GM12878 (cell line): ENCODE measurements around the gene IRS1. TPM values are rescaled to one million over a fixed set of nuclear protein-coding genes. Genes with fewer than 3 reads are reported as not detected.

Experiments used
- ATAC-seq: fragments of 200-7000 bp; cut with Tn5 transposase; 3 replicates; pipeline ENCODE4 v1.9.1; 2020; ENCODE audit warnings: mild to moderate bottlenecking, moderate library complexity
- BruUV-seq: library from RNA; stranded (reverse); fragments of 400-500 nt; replicated peaks from 2 replicates; lab custom pipeline; 2021; lab: Mats Ljungman, UMichigan
- CTCF ChIA-PET: fragments of 300-600 bp; sonication (Branson Sonifier 250); formaldehyde crosslinking; extraction: SDS; loops from one replicate; lab custom pipeline; 2021; ENCODE audit warnings: inconsistent platforms; lab: Yijun Ruan, JAX
- POLR2A ChIA-PET: fragments of 350-600 bp; formaldehyde crosslinking; extraction: SDS; loops from one replicate; lab custom pipeline; 2021; ENCODE audit warnings: inconsistent platforms; lab: Charles Lee
- RAD21 ChIA-PET: fragments of 300-600 bp; sonication (Branson Sonifier 250); formaldehyde crosslinking; loops from one replicate; lab custom pipeline; 2023; ENCODE audit warnings: antibody characterized with exemption; ENCODE audit not compliant: unreplicated experiment; lab: Charles Lee
- SMC1A ChIA-PET: fragments of 300-600 bp; sonication (Branson Sonifier 250); formaldehyde crosslinking; loops from one replicate; lab custom pipeline; 2023; ENCODE audit not compliant: unreplicated experiment, uncharacterized antibody; lab: Charles Lee
- DNase-seq: peaks from one replicate; pipeline ENCODE4 v3.0.0-alpha.2; 2011; ENCODE audit warnings: low read depth, low spot score
- FAIRE-seq: peaks from 3 replicates; lab custom pipeline; 2011; peaks lifted over from hg19 to GRCh38; lab: Jason Lieb, UNC
- H2AFZ ChIP-seq: 2 replicates; pipeline ENCODE4 v1.6.0; 2011; ENCODE audit warnings: low read depth, low read length, control low read depth; ENCODE audit not compliant: control insufficient read depth
- H3K27ac ChIP-seq: 2 replicates; pipeline ENCODE4 v1.5.1; 2011; ENCODE audit warnings: control low read depth; ENCODE audit not compliant: control insufficient read depth, insufficient read depth
- H3K27me3 ChIP-seq, 2 experiments: replicated peaks in 1 of 2; 2 replicates each; pipeline versions ENCODE4 v1.6.0 to v1.6.1; 2011; ENCODE audit warnings: low read length in 1 of 2; ENCODE audit not compliant: control insufficient read depth in 2 of 2, insufficient read depth in 2 of 2
- H3K36me3 ChIP-seq, 2 experiments: 2 replicates each; pipeline ENCODE4 v1.5.1; 2011; ENCODE audit warnings: low read length in 1 of 2; ENCODE audit not compliant: control insufficient read depth in 2 of 2, insufficient read depth in 2 of 2
- H3K4me1 ChIP-seq: 2 replicates; pipeline ENCODE4 v1.6.1; 2011; ENCODE audit warnings: mild to moderate bottlenecking, low read length, moderate library complexity, mixed read lengths; ENCODE audit not compliant: control insufficient read depth, insufficient read depth
- H3K4me2 ChIP-seq: 2 replicates; pipeline ENCODE4 v1.6.0; 2011; ENCODE audit warnings: control low read depth; ENCODE audit not compliant: control insufficient read depth, insufficient read depth
- H3K4me3 ChIP-seq: fragments of 200-600 bp; sonication (generic); 2 replicates; pipeline ENCODE4 v1.5.1; 2016
- H3K79me2 ChIP-seq: 2 replicates; pipeline ENCODE4 v1.6.0; 2011; ENCODE audit warnings: low read length; ENCODE audit not compliant: control insufficient read depth, insufficient read depth
- H3K9ac ChIP-seq: 2 replicates; pipeline ENCODE4 v1.8.0; 2011; ENCODE audit warnings: low read length, control low read depth, mixed read lengths; ENCODE audit not compliant: control insufficient read depth, insufficient read depth
- H3K9me3 ChIP-seq: replicated peaks from 3 replicates; pipeline ENCODE4 v1.5.1; 2011; ENCODE audit warnings: mild to moderate bottlenecking, low read length; ENCODE audit not compliant: control insufficient read depth, insufficient read depth
- H4K20me1 ChIP-seq: 2 replicates; pipeline ENCODE4 v1.6.0; 2011; ENCODE audit not compliant: control insufficient read depth, insufficient read depth
- ATF7 ChIP-seq: fragments of 450-650 bp; IDR thresholded peaks from 2 replicates; pipeline ENCODE4 v1.6.1; 2016; ENCODE audit warnings: low read depth, mild to moderate bottlenecking
- BCL11A ChIP-seq: IDR thresholded peaks from 2 replicates; pipeline ENCODE4 v1.6.1; 2011; ENCODE audit warnings: low read depth, low read length
- CEBPB ChIP-seq, 2 experiments: fragments of 150-350 bp in 1 of 2; IDR thresholded peaks; 2 replicates each; pipeline ENCODE4 v1.6.1; 2012 to 2014; ENCODE audit warnings: low read depth in 2 of 2, low read length in 2 of 2, borderline replicate concordance in 1 of 2, inconsistent platforms in 1 of 2
- EGR1 ChIP-seq, 2 experiments: IDR thresholded peaks; 1 replicate in 1 of 2; 2 replicates in 1 of 2; pipeline ENCODE4 v1.6.1; 2011 to 2012; ENCODE audit warnings: low read depth in 2 of 2, low read length in 2 of 2, borderline replicate concordance in 1 of 2, mild to moderate bottlenecking in 1 of 2, moderate library complexity in 1 of 2
- MTA2 ChIP-seq: fragments of 450-650 bp; IDR thresholded peaks from 2 replicates; pipeline ENCODE4 v1.6.1; 2016; ENCODE audit warnings: low read depth, mild to moderate bottlenecking, moderate library complexity
- NR2F1 ChIP-seq: fragments of 450-650 bp; conservative IDR thresholded peaks from 2 replicates; pipeline ENCODE4 v1.6.1; 2017; ENCODE audit warnings: mild to moderate bottlenecking
- PAX5 ChIP-seq: IDR thresholded peaks from 2 replicates; pipeline ENCODE4 v1.6.1; 2011; ENCODE audit warnings: low read depth, low read length, borderline replicate concordance
- PBX3 ChIP-seq: IDR thresholded peaks from 2 replicates; pipeline ENCODE4 v1.6.1; 2011; ENCODE audit warnings: mild to moderate bottlenecking, low read depth, low read length, moderate library complexity; ENCODE audit not compliant: insufficient replicate concordance
- SPI1 ChIP-seq: IDR thresholded peaks from 2 replicates; pipeline ENCODE4 v1.6.1; 2011; ENCODE audit warnings: low read depth, mild to moderate bottlenecking, low read length, moderate library complexity, borderline replicate concordance; ENCODE audit not compliant: insufficient read depth
- SUZ12 ChIP-seq: fragments of 200-600 bp; sonication (generic); IDR thresholded peaks from one replicate; pipeline ENCODE4 v1.6.1; 2018; ENCODE audit warnings: antibody characterized with exemption, mild to moderate bottlenecking; ENCODE audit not compliant: unreplicated experiment
- ZNF274 ChIP-seq: IDR thresholded peaks from one replicate; pipeline ENCODE4 v1.8.0; 2011; ENCODE audit not compliant: insufficient read length, insufficient read depth
- WGBS: methylation state at CpG from one replicate; pipeline ENCODE4 v1.1.6; 2016; ENCODE audit warnings: low lambda C conversion rate; ENCODE audit not compliant: insufficient replicate concordance, insufficient coverage; ENCODE audit errors: missing lambda C conversion rate; 5-methylcytosine and 5-hydroxymethylcytosine counted together
- in situ Hi-C: fragments of 300-500 bp; cut with MboI; formaldehyde crosslinking; loops from 9 replicates; pipeline ENCODE4 v1.14.3; 2018; ENCODE audit warnings: mixed read lengths
- intact Hi-C: fragments of 100-400 bp; cut with micrococcal nuclease; formaldehyde crosslinking; loops from one replicate; pipeline ENCODE4 v1.14.2; 2022; ENCODE audit not compliant: unreplicated experiment
- polyA plus RNA-seq, 11 experiments: library from polyadenylated mRNA; depleted of rRNA in 4 of 11; unstranded in 6 of 11; stranded (reverse) in 5 of 11; fragments of >200 nt; fragmentation: Nextera tagmentation in 4 of 11; fragmentation: Illumina TruSeq in 1 of 11; extraction: Ambion mirVana in 4 of 11; extraction: Trizol in 1 of 11; gene quantifications; 1 replicate in 1 of 11; 2 replicates in 10 of 11; pipeline versions ENCODE4 v1.2.1 to v1.2.3, GENCODE V29; 2011 to 2016; ENCODE audit warnings: inconsistent platforms in 2 of 11, missing spikeins in 2 of 11, low read depth in 1 of 11
- total RNA-seq, 4 experiments: library from RNA; depleted of rRNA in 3 of 4; stranded (reverse); fragments of >200 nt in 3 of 4; fragmentation: Illumina TruSeq in 1 of 4; extraction: Trizol in 1 of 4; gene quantifications; 2 replicates each; pipeline versions ENCODE4 v1.2.1 to v1.2.3, GENCODE V29; 2013 to 2021
- TF ChIP-seq, protein P1 (sequence below): fragments of 450-650 bp; IDR thresholded peaks from 2 replicates; pipeline ENCODE4 v1.6.1; 2017; ENCODE audit warnings: mild to moderate bottlenecking, moderate library complexity
- TF ChIP-seq, protein P2 (sequence below): fragments of 450-650 bp; formaldehyde crosslinking; IDR thresholded peaks from 2 replicates; pipeline ENCODE4 v1.5.0; 2022; ENCODE audit warnings: mild to moderate bottlenecking, missing genetic modification characterization

IRS1 gene
- total and polyA plus RNA-seq, 10 of the 15 experiments (the other 5 are each of a cell fraction or from before 2014, with no cell fraction given) = 0.03 to 1.7 (median 0.34) TPM

GRCh38 chr2:226845386-226846116 lies 45.9 kb upstream of the IRS1 start:
- Histone ChIP-seq H3K4me3 (peak overlapping the region; percentile 39; the same call in 1 of the 2 replicates), H3K9ac (peak overlapping the region; percentile 13; the same call in 1 of the 2 replicates), H3K9me3 (peaks cover 5% of the 10 kb centered on the region), H2AFZ (peak overlapping the region; percentile 18; the same call in 1 of the 2 replicates), H3K27me3 (no peaks in the 10 kb centered on the region), H3K36me3 (0 out of 4 replicates have a peak, but pooled peaks cover 0 to 3% of the 10 kb centered on the region in 2 experiments), H3K4me2 (peak overlapping the region; percentile 66), H3K4me1 (peaks cover 22% of the 10 kb centered on the region), H4K20me1 (no peaks in the 10 kb centered on the region), H3K79me2 (peaks cover 31% of the 10 kb centered on the region), H3K27ac (peak overlapping the region; percentile 65)
- BruUV-seq = no TSS peak
- ChIA-PET SMC1A (interaction anchor here (0.8 to 1.6 kb wide), 5 partner anchors 8 to 18 kb away, joined by 3 to 5 read pairs (median 5); partner anchors contain the start of gene RHBDD1), CTCF (interaction anchor here (0.6 to 1.7 kb wide), 10 partner anchors 9 to 121 kb away, joined by 3 to 4 read pairs (median 4); partner anchors contain the start of gene IRS1), POLR2A (interaction anchor here (0.5 to 4.0 kb wide), 4 partner anchors 8 to 44 kb away, joined by 4 to 19 read pairs (median 8); partner anchors contain the start of gene RHBDD1), RAD21 (interaction anchor here (0.9 to 1.4 kb wide), 2 partner anchors 10 to 17 kb away, joined by 5 to 9 read pairs; partner anchors contain the start of gene RHBDD1)
- ATAC-seq (peak; percentile 75), FAIRE-seq (peak; percentile 83), DNase-seq (no peak)
- in situ Hi-C loops (loop anchor here (25.0 kb wide), 1 partner anchor 942 kb away; no protein-coding TSS in a partner anchor), intact Hi-C loops (no loop called here)
- WGBS = 97% methylated on average over 3 of the region's 3 CpGs
- TF ChIP-seq SUZ12 (no peak), ZNF274 (no peak), BCL11A (no peak), MTA2 (peak; percentile 64), SPI1 (no peak), NR2F1 (peak; percentile 50; the same call in 1 of the 2 replicates), CEBPB (IDR thresholded peaks at IDR 0.05; ENCODE audit: borderline replicate concordance in 1 of 2, low read depth in 2 of 2, low read length in 2 of 2) (no peak), ATF7 (peak; percentile 94), PAX5 (no peak), EGR1 (IDR thresholded peaks at IDR 0.05; ENCODE audit: borderline replicate concordance in 1 of 2, low read depth in 2 of 2, low read length in 2 of 2) (no peak), PBX3 (no peak)
- TF ChIP-seq, protein P1, sequence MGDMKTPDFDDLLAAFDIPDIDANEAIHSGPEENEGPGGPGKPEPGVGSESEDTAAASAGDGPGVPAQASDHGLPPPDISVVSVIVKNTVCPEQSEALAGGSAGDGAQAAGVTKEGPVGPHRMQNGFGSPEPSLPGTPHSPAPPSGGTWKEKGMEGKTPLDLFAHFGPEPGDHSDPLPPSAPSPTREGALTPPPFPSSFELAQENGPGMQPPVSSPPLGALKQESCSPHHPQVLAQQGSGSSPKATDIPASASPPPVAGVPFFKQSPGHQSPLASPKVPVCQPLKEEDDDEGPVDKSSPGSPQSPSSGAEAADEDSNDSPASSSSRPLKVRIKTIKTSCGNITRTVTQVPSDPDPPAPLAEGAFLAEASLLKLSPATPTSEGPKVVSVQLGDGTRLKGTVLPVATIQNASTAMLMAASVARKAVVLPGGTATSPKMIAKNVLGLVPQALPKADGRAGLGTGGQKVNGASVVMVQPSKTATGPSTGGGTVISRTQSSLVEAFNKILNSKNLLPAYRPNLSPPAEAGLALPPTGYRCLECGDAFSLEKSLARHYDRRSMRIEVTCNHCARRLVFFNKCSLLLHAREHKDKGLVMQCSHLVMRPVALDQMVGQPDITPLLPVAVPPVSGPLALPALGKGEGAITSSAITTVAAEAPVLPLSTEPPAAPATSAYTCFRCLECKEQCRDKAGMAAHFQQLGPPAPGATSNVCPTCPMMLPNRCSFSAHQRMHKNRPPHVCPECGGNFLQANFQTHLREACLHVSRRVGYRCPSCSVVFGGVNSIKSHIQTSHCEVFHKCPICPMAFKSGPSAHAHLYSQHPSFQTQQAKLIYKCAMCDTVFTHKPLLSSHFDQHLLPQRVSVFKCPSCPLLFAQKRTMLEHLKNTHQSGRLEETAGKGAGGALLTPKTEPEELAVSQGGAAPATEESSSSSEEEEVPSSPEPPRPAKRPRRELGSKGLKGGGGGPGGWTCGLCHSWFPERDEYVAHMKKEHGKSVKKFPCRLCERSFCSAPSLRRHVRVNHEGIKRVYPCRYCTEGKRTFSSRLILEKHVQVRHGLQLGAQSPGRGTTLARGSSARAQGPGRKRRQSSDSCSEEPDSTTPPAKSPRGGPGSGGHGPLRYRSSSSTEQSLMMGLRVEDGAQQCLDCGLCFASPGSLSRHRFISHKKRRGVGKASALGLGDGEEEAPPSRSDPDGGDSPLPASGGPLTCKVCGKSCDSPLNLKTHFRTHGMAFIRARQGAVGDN = no peak
- TF ChIP-seq, protein P2, sequence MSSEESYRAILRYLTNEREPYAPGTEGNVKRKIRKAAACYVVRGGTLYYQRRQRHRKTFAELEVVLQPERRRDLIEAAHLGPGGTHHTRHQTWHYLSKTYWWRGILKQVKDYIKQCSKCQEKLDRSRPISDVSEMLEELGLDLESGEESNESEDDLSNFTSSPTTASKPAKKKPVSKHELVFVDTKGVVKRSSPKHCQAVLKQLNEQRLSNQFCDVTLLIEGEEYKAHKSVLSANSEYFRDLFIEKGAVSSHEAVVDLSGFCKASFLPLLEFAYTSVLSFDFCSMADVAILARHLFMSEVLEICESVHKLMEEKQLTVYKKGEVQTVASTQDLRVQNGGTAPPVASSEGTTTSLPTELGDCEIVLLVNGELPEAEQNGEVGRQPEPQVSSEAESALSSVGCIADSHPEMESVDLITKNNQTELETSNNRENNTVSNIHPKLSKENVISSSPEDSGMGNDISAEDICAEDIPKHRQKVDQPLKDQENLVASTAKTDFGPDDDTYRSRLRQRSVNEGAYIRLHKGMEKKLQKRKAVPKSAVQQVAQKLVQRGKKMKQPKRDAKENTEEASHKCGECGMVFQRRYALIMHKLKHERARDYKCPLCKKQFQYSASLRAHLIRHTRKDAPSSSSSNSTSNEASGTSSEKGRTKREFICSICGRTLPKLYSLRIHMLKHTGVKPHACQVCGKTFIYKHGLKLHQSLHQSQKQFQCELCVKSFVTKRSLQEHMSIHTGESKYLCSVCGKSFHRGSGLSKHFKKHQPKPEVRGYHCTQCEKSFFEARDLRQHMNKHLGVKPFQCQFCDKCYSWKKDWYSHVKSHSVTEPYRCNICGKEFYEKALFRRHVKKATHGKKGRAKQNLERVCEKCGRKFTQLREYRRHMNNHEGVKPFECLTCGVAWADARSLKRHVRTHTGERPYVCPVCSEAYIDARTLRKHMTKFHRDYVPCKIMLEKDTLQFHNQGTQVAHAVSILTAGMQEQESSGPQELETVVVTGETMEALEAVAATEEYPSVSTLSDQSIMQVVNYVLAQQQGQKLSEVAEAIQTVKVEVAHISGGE (CRISPR knock-in tag) = no peak
